HEK293T (cell line): ENCODE results near the gene LRP5.

Source experiments
- CTCF ChIA-PET: fragments of 350-600 bp; formaldehyde crosslinking; extraction: SDS; loops from one replicate; lab custom pipeline; 2021; ENCODE audit warnings: antibody characterized with exemption, inconsistent platforms; lab: Yijun Ruan, JAX
- POLR2A ChIA-PET: fragments of 350-600 bp; formaldehyde crosslinking; extraction: SDS; loops from one replicate; lab custom pipeline; 2020; ENCODE audit warnings: antibody characterized with exemption, inconsistent platforms; lab: Yijun Ruan, JAX
- DNase-seq: peaks from one replicate; pipeline ENCODE4 v3.0.0; 2012; ENCODE audit warnings: mixed read lengths; ENCODE audit errors: extremely low spot score
- ARNT ChIP-seq: fragments of 450-650 bp; IDR thresholded peaks from 2 replicates; pipeline ENCODE4 v1.6.1; 2017; ENCODE audit warnings: mild to moderate bottlenecking
- BHLHE40 ChIP-seq: fragments of 450-650 bp; IDR thresholded peaks from 2 replicates; pipeline ENCODE4 v1.6.1; 2016; ENCODE audit warnings: mild to moderate bottlenecking, moderate library complexity, borderline replicate concordance
- CTBP1 ChIP-seq: fragments of 450-650 bp; IDR thresholded peaks from 2 replicates; pipeline ENCODE4 v1.6.1; 2016; ENCODE audit warnings: borderline replicate concordance
- ELF4 ChIP-seq: fragments of 450-650 bp; IDR thresholded peaks from 2 replicates; pipeline ENCODE4 v1.6.1; 2017; ENCODE audit warnings: antibody characterized with exemption
- FOXA1 ChIP-seq: fragments of 450-650 bp; IDR thresholded peaks from 2 replicates; pipeline ENCODE4 v1.6.1; 2016; ENCODE audit warnings: mild to moderate bottlenecking
- FOXK2 ChIP-seq: fragments of 450-650 bp; IDR thresholded peaks from 2 replicates; pipeline ENCODE4 v1.6.1; 2016; ENCODE audit warnings: mild to moderate bottlenecking
- FOXM1 ChIP-seq: fragments of 450-650 bp; IDR thresholded peaks from 2 replicates; pipeline ENCODE4 v1.6.1; 2017; ENCODE audit warnings: mild to moderate bottlenecking, borderline replicate concordance
- HDGF ChIP-seq: fragments of 450-650 bp; IDR thresholded peaks from 2 replicates; pipeline ENCODE4 v1.6.1; 2017; ENCODE audit warnings: antibody characterized with exemption, borderline replicate concordance
- L3MBTL2 ChIP-seq: fragments of 450-650 bp; conservative IDR thresholded peaks from 2 replicates; pipeline ENCODE4 v1.6.1; 2016; ENCODE audit warnings: mild to moderate bottlenecking
- LEF1 ChIP-seq: fragments of 450-650 bp; IDR thresholded peaks from 2 replicates; pipeline ENCODE4 v1.6.1; 2017; ENCODE audit warnings: mild to moderate bottlenecking, borderline replicate concordance
- NFRKB ChIP-seq: fragments of 450-650 bp; IDR thresholded peaks from 2 replicates; pipeline ENCODE4 v1.6.1; 2016; ENCODE audit warnings: mild to moderate bottlenecking, moderate library complexity
- PKNOX1 ChIP-seq: fragments of 450-650 bp; IDR thresholded peaks from 2 replicates; pipeline ENCODE4 v1.6.1; 2016
- SP1 ChIP-seq: fragments of 450-650 bp; IDR thresholded peaks from 2 replicates; pipeline ENCODE4 v1.6.1; 2017
- SUZ12 ChIP-seq: fragments of 450-650 bp; IDR thresholded peaks from 2 replicates; pipeline ENCODE4 v1.6.1; 2016; ENCODE audit warnings: mild to moderate bottlenecking
- TARDBP ChIP-seq: fragments of 450-650 bp; IDR thresholded peaks from 2 replicates; pipeline ENCODE4 v1.6.1; 2016
- ZNF384 ChIP-seq: fragments of 450-650 bp; IDR thresholded peaks from 2 replicates; pipeline ENCODE4 v1.6.1; 2016

Gene LRP5

DNA sequence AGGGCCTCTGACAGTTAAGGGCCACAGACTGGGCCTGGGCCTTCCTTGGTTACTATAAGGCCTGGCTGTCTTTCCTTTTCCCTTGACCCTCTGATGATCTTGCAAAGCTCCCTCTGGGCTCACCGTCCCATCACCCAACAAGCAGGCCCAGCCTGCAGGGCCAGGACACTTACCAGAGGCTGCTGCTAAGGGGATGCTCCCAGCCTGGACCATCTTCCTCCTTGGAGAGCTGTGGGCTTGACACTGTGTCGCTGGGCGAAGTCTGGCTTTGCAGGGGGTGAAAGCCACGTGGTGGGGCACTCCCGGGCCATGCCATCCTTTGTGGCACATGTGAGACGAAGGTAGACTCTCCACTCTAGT, 44.5 kb upstream of the LRP5 start:
- DNase-seq = no peak
- ChIA-PET CTCF (no interaction called here), POLR2A (no interaction called here)
- TF ChIP-seq BHLHE40 (no peak), CTBP1 (no peak), ELF4 (no peak), NFRKB (no peak), LEF1 (no peak)

DNA sequence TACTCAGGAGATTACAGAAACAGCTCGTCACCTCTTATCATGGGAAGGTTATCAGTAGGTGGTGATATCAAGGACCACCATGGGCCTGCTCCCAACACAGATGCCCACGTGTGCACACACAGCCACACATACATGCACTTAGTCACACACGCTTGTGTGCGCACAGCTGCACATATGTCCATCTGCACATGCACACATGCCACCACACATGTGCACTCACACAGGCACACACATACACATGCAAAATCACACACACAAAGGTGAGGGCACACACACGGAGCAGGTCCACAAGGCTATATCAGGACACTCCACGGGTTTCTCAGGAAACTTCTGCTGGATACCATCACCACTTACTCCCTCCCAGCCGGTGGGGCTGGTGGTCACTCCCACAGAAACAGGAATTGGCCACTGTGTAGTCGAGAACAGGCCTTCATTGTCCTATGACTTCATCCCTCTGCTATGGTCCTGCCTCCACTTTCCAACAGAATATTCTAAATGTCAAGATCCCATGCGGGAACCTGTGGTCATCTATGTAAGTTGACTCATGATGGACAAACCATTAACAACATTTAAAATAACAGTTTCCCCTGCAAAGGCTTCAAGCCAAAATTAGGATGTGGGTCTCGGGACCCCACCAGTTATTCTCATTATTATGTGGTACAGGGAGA, 42.8 kb upstream of the LRP5 start:
- POLR2A ChIA-PET = no interaction called here
- DNase-seq = no peak
- CTCF ChIA-PET = no interaction called here
- TF ChIP-seq ELF4 = no peak
- no peak for TF ChIP-seq NFRKB

GRCh38 chr11:68270196-68271022, 42.0 kb upstream of the LRP5 start:
- POLR2A ChIA-PET = interaction anchor here (1.2 kb wide), 1 partner anchor 13 kb away, joined by 3 read pairs; no protein-coding TSS in a partner anchor
- TF ChIP-seq SP1 = no peak
- no peak for TF ChIP-seq PKNOX1
- TF ChIP-seq FOXA1 = no peak
- no peak for TF ChIP-seq FOXM1
- TF ChIP-seq FOXK2 = no peak
- no peak for TF ChIP-seq ARNT
- no peak for TF ChIP-seq BHLHE40
- no peak for TF ChIP-seq TARDBP
- TF ChIP-seq ZNF384 = no peak
- TF ChIP-seq L3MBTL2 = no peak
- no peak for TF ChIP-seq NFRKB
- no peak for TF ChIP-seq HDGF
- TF ChIP-seq LEF1 = no peak
- no peak for TF ChIP-seq CTBP1
- TF ChIP-seq ELF4 = no peak
- DNase-seq = no peak
- CTCF ChIA-PET = interaction anchor here (0.7 to 1.1 kb wide), 4 partner anchors 11 to 28 kb away, joined by 3 to 8 read pairs (median 5); no protein-coding TSS in a partner anchor

- ChIA-PET POLR2A (interaction anchor here (0.5 to 2.2 kb wide), 9 partner anchors 11 to 62 kb away, joined by 3 to 17 read pairs (median 5); no protein-coding TSS in a partner anchor), CTCF (interaction anchor here (0.6 to 1.1 kb wide), 5 partner anchors 9 to 27 kb away, joined by 3 to 8 read pairs (median 3); no protein-coding TSS in a partner anchor)
- TF ChIP-seq BHLHE40 = no peak
- TF ChIP-seq ELF4 = no peak
- no peak for TF ChIP-seq SP1
- no peak for TF ChIP-seq SUZ12
- TF ChIP-seq L3MBTL2 = peak; percentile 23; the same call in 1 of the 2 replicates
- TF ChIP-seq FOXA1 = no peak
- TF ChIP-seq HDGF = no peak
- TF ChIP-seq FOXK2 = no peak
- DNase-seq = peak; percentile 82
Measured at GRCh38 chr11:68271023-68271780, 41.2 kb upstream of the LRP5 start.

DNA sequence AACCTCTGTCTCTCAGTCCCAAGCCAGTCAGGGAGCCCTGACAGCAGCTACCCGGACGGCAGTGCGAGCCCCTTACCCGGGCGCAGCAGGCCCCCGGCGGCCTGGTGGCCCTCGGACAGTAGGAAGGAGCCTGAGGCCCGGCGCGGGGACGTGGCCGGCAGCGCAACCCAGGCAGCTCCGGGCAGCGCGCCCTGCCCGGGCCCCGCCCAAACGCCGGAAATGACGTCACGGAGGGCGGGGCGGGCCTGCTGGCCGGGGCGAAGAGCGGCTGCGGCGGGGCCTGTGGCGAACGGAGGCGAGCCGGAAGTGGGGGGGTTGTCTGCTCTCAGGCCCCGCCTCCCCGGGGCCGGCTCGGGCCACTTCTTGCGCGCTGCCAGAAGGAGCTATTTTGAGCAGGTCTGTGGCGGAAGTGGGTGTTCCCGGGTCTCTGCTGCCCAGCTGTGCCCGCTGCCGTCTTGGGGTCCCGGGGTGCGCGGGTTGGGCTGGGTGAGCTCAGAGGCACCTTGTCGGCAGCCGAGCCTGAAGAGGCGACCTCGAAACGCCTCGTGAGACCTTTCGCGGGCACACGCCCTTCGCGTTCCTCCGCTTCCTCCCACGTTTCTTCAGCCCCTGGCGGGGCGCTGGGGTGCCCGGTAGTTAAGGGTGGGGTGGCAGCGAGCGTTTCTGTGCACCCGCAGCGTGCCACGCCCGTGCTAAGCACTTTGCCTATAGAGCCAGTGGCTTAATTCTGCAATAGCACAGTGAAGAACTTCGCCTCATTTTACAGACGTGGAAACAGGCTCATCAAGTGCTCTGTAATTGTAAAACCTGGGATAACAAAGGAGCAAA, 40.4 kb upstream of the LRP5 start, which contains the start of gene C11orf24:
C11orf24 (minus strand) TSS at position 193 of the 828 bp plus-strand sequence. CDS start 8,206 bp downstream, outside the sequence.
- TF ChIP-seq ZNF384 (no peak), L3MBTL2 (peak; percentile 78), SUZ12 (no peak), ELF4 (peak; percentile 43; the same call in 1 of the 2 replicates), BHLHE40 (no peak), CTBP1 (no peak), HDGF (peak; percentile 85; the same call in 1 of the 2 replicates), FOXK2 (no peak), FOXA1 (no peak), SP1 (no peak), FOXM1 (peak; percentile 17; the same call in 1 of the 2 replicates), LEF1 (no peak)
- POLR2A ChIA-PET = interaction anchor here (0.5 to 2.2 kb wide), 11 partner anchors 10 to 188 kb away, joined by 3 to 17 read pairs (median 4); partner anchors contain the start of gene PPP6R3
- DNase-seq = peak; percentile 100
- CTCF ChIA-PET = interaction anchor here (0.6 kb wide), 1 partner anchor 8 kb away, joined by 3 read pairs; no protein-coding TSS in a partner anchor
